Brain microvascular endothelial cell (primary cell): ENCODE data around the gene OGDH.

ENCODE experiments used
- DNase-seq: peaks from one replicate; pipeline ENCODE4 v3.0.0-alpha.2; 2020
- H3K27ac ChIP-seq: fragments of 250-450 bp; sonication (Bioruptor Pico); 2 replicates; pipeline ENCODE4 v1.5.1; 2020; ENCODE audit warnings: mild to moderate bottlenecking, moderate library complexity
- H3K27me3 ChIP-seq: fragments of 250-450 bp; sonication (Bioruptor Pico); replicated peaks from 2 replicates; pipeline ENCODE4 v1.5.1; 2020; ENCODE audit warnings: mild to moderate bottlenecking
- H3K36me3 ChIP-seq: fragments of 250-450 bp; sonication (Bioruptor Pico); replicated peaks from 2 replicates; pipeline ENCODE4 v1.5.1; 2020; ENCODE audit warnings: mild to moderate bottlenecking
- H3K4me3 ChIP-seq: 2 replicates; pipeline ENCODE4 v1.5.1; 2011; ENCODE audit warnings: low read depth, mild to moderate bottlenecking, control low read depth, low read length, moderate library complexity
- in situ Hi-C: cut with HindIII; loops from 2 replicates; pipeline ENCODE4 v1.10.0; 2017; ENCODE audit warnings: low sequenced_read_pairs, low pct_ligation_motif_present
- TF ChIP-seq, protein P1 (sequence below): IDR thresholded peaks from 2 replicates; pipeline ENCODE4 v1.5.1; 2011; ENCODE audit warnings: low read depth, mild to moderate bottlenecking, moderate library complexity, low read length, control low read depth, inconsistent platforms; ENCODE audit errors: missing control alignments

Gene OGDH

DNA sequence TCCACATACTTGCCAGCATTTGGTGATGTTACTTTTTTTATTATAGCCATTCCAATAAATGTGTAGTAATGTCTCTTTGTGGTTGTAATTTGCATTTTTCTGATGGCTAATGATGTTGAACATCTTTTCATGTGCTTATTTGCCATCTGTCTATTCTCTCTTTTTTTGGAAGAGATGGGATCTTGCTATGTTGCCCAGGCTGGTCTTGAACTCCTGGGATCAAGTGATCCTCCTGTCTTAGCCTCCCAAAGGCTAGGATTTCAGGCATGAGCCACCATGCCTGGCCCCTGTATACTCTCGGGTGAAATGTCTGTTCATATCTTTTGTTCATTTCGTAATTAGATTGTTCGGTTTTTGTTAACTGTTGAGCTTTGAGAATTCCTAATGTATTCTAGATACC is 3.4 kb downstream of the OGDH start:
- in situ Hi-C loops: no loop called here
- Histone ChIP-seq H3K4me3 (no peak overlapping the region), H3K27me3 (no peaks in the 10 kb centered on the region)

DNA sequence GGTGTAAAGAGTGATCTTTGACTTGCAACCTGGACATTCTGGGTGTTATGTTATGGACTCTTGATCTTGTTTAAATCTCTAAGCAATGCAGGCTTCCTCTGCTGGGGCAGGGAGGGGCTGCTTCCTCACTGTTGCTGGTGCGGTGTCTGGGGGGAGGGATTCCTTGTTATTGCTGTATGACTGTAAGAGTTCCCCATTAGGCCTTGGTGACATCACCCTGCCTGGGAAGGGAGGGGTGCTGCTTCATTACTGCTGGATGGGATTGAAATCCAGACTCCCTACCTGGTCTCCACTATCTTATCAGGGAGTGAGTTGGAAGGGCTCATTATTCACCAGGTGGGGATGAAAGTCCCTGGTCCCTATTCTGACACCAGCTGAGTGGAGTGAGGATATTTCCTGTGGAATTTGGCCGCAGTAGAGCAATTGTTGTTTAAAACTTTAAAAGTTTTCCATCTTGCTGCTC is 8.8 kb downstream of the OGDH start:
- Histone ChIP-seq H3K36me3 (no peaks in the 10 kb centered on the region), H3K4me3 (no peak overlapping the region), H3K27ac (no peak overlapping the region), H3K27me3 (no peaks in the 10 kb centered on the region)
- TF ChIP-seq, protein P1, sequence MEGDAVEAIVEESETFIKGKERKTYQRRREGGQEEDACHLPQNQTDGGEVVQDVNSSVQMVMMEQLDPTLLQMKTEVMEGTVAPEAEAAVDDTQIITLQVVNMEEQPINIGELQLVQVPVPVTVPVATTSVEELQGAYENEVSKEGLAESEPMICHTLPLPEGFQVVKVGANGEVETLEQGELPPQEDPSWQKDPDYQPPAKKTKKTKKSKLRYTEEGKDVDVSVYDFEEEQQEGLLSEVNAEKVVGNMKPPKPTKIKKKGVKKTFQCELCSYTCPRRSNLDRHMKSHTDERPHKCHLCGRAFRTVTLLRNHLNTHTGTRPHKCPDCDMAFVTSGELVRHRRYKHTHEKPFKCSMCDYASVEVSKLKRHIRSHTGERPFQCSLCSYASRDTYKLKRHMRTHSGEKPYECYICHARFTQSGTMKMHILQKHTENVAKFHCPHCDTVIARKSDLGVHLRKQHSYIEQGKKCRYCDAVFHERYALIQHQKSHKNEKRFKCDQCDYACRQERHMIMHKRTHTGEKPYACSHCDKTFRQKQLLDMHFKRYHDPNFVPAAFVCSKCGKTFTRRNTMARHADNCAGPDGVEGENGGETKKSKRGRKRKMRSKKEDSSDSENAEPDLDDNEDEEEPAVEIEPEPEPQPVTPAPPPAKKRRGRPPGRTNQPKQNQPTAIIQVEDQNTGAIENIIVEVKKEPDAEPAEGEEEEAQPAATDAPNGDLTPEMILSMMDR: no peak
- DNase-seq: no peak
- in situ Hi-C loops: no loop called here

More for the DNA sequence above, 3.4 kb downstream of the OGDH start:
- H3K27ac ChIP-seq: no peak overlapping the region
- TF ChIP-seq, protein P1: no peak
- DNase-seq: no peak
- no peaks in the 10 kb centered on the region for H3K36me3 ChIP-seq

GRCh38 chr7:44615793-44616192 is 9.4 kb downstream of the OGDH start:
- Histone ChIP-seq H3K4me3 (no peak overlapping the region), H3K36me3 (no peaks in the 10 kb centered on the region), H3K27me3 (no peaks in the 10 kb centered on the region), H3K27ac (no peak overlapping the region)
- no peak for DNase-seq
- TF ChIP-seq, protein P1: no peak
- in situ Hi-C loops: no loop called here

GRCh38 chr7:44616545-44616944 is 10.1 kb downstream of the OGDH start:
- in situ Hi-C loops: no loop called here
- no peaks in the 10 kb centered on the region for H3K36me3 ChIP-seq
- H3K4me3 ChIP-seq: no peak overlapping the region
- H3K27me3 ChIP-seq: no peaks in the 10 kb centered on the region
- no peak for DNase-seq
- no peak overlapping the region for H3K27ac ChIP-seq
- TF ChIP-seq, protein P1: no peak

DNA sequence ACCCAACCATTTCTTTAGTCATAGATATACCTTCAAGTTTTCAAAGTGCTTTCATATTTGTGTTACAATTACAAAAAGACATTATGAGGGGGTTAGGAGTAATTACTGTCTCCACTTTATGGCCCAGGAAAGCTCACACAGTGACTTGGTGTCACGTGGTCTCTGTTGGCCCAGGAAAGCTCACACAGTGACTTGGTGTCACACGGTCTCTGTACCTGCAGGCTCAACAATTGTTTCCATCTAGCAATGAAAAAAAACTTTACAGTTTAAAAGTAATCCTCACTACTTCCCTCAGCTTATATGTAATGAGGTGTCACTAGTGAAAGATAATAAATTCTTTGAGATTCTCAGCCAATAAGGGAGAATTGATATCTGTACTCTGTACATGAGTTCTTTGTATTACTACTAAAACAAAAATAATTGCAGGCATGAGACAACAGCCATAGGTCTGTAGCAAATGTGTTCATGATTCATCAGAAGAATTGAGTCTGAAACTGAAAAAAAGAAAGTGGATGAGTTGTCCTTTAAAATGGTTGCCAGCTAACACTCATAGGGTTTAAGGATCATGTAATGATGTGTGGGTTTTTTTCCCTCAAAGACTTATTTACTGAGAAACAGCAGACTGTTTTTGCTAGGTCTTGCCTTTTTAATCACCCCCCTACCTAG is 10.9 kb downstream of the OGDH start:
- Histone ChIP-seq H3K36me3 (no peaks in the 10 kb centered on the region), H3K27me3 (no peaks in the 10 kb centered on the region), H3K4me3 (no peak overlapping the region), H3K27ac (peak overlapping the region; percentile 43)
- in situ Hi-C loops: no loop called here
- DNase-seq: no peak
- TF ChIP-seq, protein P1: no peak

DNA sequence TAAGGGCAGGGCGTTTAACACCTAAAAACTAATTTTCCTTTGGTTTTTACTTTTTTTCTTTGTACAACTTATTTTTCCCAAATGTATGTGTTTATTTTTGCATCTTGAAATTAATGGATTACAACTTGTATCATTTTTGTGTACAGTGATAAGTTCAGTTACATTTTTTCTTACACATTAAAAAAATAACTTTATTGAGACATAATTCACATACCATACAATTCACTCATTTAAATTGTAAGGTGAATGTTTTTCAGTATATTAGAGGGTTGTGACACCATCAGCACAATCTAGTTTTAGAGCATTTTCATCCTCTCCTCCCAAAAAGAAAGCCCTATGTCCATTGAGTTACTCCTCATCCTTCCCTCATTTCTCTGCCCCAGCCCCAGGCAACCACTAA is 11.6 kb downstream of the OGDH start:
- in situ Hi-C loops: no loop called here
- DNase-seq: no peak
- Histone ChIP-seq H3K36me3 (no peaks in the 10 kb centered on the region), H3K4me3 (no peak overlapping the region), H3K27ac (peak overlapping the region; percentile 31), H3K27me3 (no peaks in the 10 kb centered on the region)
- TF ChIP-seq, protein P1: no peak
